GM15510 (cell line): ENCODE results near the gene ABLIM1.

Experiments
- POLR2A ChIP-seq: IDR thresholded peaks from 3 replicates; pipeline ENCODE4 v1.6.1; 2011; ENCODE audit warnings: borderline replicate concordance; ENCODE audit not compliant: insufficient read length; ENCODE audit errors: extremely low read depth

The ABLIM1 gene

DNA sequence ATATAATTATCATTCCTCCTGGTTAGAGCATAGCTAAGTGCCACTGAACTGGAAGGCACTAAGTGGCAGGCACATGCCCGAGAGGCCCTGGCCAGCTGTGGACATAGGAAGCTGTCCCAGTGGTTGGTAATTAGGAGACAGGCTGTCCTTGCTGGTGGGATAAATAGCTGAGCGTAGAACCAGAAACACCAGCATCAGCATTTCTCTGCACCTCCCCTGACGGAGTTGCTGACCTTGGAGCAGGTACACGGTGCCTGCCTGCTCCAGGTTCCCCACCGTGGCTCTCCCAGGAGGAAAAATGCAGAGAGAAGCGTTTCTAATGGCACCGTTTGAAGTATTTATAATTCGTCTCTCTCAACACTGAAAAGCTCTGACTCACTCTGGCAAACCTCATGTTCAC, 5.6 kb upstream of the ABLIM1 start:
- no peak for TF ChIP-seq POLR2A

DNA sequence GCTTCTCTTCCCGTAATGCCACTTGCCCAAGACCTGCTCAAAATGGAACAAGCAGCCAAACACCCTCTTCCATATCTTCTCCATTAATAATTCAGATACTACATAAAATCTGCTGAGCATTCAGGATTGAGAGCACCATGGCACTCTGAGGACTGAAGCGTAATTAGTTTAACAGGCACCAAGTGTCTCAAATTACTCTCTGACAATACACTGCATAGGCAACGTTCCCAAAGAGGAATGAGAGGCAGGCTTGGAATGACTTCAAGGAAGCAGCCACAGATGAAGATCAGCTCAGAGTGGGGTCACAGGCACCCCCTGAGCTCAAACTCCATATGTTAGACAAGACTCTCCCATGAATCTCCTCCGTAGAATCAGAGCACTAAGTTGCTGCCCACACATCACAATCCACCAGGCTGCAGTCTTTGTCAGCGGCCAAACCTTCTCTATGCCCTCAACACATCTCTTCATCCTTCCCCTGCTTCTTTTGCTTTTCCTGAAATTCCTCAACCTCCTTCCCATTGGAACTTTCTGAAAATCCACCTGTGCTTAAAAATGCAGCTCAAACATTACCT, 4.7 kb upstream of the ABLIM1 start:
- TF ChIP-seq POLR2A, result no peak

DNA sequence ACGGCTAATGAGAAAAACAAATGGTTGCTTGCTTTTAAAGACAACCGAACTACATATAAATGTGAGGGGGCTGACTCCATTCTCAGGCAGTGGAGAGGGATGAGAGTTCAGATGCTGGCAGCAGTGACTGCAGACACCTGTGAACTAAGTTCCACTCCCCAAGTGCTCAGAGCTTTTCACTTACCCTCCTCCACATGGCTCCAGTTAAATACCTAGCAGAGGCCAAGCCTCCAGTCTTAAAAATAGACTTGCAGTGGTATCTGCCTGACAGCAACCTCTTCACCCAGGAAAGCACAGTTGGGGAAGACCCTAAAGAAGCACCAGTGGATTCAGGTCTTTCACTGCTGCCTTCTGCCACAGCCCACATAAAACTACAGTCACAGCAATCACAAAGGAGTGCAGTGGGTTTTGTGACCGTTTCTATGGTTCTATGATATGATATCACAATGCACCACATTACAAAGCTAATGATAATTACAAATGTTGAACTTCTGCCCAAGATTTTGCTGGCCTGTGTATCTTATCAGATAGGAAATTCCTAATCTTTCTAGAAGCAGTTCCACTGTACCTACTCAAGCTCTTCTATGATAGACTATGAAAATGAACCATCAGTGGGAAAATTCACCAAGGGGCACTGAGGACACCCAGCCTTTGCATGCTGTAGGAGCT, 3.3 kb upstream of the ABLIM1 start:
- TF ChIP-seq POLR2A, result no peak

DNA sequence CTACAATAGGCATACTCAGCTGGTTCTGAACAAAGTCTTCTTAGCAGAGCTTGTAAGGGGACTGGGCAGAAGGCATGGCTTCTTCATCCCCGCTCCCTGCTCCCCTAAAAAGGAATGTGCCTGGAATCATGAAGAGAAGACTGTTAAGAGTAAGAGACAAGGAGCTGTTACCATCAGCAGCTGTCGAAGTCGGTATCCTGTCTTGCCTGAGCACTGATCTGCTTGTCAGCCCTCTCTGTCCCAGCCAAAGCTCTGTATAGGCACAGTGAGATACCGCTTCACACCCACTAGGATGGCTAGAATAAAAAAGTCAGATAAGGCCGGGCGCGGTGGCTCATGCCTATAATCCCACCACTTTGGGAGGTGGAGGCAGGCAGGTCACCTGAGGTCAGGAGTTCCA, 2.4 kb downstream of the ABLIM1 start:
- no peak for TF ChIP-seq POLR2A

DNA sequence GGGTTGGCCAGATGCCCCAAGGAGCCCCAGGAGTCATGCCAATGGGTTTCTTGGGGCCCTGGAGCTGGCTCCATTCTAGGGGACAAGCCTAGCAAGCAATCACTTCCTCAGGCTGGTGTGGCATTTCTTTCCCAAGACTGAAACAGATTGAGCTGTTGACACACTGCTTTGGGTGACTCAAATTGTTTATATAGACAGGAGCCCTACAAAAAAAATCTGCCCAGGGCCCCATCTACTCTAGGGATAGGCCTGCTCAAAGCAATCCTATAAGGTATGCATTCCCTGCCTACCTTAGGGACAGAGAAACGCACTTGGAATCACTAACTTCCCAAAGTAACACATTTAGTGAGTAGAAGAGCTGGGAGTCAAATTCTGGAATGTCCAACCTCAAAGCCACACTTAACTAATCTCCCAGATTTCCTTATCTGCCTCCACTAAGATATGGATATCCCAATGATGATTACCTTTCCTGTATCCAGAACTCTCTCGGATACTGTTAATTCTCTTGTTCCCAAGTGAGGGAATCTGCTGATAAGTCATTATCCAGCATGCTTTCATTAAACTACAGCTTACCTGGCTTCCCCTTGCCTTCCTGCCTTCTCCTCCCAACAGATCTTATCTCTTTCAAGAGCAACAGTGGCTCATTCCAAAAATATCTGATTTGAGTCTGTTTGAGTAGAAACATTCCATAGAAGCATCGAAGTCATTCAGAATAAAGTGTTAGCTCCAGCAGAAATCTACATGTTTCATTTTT, 3.1 kb downstream of the ABLIM1 start:
- no peak for TF ChIP-seq POLR2A

DNA sequence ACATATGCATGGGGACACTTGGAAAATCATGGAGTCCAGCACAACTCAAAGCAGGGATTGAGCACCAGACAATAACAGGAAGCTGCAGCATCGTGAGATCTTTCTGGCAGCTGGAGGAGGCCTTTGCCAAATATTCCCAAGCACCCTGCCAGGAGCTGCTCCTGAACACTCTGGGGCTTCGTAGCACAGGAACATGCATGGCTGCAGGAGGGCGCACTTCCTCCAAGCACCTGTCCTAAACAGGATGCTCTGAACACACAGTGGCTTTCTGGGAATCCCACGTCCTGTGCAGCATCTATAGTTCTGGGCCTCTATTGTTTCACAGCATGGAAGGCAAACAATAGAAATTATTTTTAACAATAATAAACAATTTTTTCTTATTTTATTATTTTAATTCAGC, 4.1 kb downstream of the ABLIM1 start:
- no peak for TF ChIP-seq POLR2A

DNA sequence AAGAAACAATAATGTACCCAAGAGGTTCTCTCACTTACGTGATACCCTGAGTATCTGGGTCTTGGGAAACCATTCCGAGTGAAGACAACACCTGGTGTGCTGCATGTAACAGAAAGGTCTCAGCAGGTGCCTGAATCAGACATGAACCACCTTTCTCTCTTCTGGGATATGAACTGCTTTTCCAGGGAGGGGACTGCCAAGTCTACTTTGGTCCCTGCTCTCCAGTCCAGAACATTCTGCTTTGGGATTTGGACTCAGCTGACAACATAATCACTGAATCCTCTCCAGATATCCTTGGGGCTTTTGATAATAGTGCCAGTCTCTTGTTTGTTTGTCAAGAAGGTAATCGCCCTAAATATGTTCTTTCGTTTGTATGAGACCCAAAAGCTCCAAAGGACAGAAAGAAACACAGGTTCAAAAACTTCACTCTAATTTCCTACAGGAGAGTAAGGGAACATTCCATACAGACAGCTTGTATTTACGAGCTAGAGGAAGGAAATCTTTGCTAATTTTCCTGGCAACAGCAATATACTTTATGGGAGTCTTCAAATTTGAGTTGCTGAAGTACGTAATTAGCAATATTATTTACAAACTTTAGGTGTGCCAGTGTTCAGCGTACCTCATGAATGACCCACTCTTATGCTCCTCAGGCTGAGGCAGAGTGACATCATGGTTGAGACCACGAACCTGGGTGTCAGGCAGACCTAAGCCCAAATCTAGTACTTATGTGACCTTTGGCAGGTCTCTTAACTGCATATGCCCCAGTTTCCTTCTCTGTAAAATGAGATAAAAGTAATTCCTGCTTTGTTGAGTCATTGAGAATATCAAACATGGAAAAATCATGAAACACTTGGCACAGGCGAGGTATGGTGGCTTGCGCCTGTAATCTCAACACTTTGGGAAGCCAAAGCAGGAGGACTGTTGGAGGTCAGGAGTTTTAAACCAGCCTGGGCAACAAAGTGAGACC, 5.4 kb downstream of the ABLIM1 start:
- TF ChIP-seq POLR2A, result no peak

DNA sequence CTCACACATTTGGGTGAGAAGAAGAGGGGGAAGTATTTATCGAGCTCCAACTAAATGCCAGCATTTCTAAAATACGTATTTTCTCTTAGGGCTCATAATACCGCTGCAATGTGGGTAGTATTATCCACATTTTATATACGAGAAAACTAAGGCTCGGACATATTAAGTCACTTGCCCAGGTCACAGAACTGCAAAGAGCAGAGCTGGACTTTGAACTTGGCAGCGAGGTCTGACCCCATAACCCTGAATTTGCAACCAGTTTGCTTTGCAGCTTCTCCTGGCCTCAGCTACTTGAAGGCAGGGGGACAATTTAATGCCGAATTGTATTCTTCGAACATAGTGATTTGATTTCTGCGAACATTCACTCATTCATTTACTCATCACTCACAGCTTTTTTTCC, 7.2 kb downstream of the ABLIM1 start:
- TF ChIP-seq POLR2A, result no peak

DNA sequence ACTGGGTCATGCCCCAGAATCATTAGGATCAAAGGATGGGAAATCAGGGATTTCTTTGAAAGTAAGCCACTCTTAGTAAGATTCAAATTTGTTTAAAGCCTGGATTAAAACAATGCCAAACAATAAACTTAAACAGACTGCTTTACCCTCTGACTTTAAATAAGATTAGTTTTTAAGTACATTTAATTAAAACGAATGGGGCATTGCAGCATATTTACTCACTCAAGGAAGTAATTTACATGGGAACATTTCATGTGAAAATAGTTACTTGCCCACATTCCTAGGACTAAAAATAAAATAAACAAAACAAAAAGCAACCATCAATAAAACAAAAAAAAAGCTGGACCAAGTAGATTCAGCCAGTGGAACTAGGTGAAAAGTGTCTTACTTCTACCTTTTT, 7.8 kb downstream of the ABLIM1 start:
- no peak for TF ChIP-seq POLR2A

DNA sequence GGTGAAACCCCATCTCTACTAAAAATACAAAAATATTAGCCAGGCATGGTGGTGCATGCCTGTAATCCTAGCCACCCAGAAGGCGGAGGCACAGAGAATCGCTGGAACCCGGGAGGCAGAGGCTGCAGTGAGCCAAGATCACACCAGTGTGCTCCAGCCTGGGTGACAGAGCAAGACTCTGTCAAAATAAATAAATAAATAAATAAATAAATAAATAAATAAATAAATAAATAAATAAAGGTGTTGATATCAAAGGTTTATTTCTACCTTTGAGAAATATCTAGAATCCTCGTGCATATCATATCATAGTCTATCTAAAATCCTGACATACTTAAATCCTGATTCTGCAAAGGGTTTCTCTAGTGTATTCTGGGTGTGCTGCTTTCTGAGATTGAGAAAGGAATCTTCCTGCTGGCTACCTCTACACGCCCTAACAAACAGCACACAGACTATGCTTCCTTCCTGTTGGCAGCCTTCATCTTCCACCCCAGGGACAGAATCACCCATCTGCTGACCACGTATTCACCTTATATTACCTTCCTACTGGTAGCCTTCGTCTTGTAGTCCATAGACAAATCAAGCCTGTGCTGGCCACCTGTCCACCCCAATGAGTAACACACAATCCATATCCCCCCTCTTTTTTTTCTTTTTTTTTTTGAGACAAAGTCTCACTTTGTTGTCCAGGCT, 8.7 kb downstream of the ABLIM1 start:
- no peak for TF ChIP-seq POLR2A

DNA sequence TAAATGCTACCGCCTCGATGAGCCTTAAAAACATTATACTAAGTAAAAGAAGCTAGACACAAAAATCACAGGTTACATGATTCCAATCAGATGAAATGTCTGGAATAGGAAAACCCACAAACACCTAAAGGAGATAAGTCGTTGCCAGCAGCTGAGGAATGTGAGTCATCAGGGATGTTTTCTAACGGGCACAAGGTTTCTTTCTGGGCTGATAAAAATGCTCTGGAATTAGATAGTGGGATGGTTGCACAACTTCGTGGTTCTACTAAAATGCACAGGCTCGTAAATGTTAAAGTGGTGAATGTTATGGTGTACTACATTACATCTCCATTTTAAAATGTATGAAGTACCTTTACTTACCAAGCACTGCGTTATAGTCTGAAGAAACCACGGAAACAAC, 9.7 kb downstream of the ABLIM1 start:
- no peak for TF ChIP-seq POLR2A

DNA sequence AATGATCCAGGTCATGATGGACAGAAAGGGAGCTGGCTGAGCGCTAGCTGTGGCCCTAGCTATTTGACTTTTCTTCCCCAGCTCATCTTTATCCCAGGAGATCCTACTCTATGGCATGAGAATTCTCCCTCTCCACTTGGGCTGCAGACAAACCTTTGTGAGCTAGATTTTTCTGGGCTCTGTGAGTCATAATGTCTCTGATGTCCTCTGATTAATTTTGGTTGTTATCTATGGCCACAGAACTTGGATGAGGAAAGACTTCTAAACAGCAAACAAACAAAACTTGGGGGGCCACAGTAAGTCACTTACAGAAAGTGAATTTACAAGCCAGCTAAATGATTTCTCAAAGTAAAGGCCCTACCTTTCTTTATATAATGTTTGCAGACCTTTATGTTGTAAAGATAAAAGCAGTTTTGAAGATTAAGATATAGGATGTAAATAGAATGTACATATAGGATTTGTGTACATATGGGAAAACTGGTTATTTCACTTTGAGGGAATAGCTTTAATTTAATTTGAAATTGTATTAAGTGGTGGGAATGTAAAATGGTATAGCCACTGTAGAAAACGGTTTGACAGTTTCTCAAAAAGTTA, 10.4 kb downstream of the ABLIM1 start:
- TF ChIP-seq POLR2A, result no peak

DNA sequence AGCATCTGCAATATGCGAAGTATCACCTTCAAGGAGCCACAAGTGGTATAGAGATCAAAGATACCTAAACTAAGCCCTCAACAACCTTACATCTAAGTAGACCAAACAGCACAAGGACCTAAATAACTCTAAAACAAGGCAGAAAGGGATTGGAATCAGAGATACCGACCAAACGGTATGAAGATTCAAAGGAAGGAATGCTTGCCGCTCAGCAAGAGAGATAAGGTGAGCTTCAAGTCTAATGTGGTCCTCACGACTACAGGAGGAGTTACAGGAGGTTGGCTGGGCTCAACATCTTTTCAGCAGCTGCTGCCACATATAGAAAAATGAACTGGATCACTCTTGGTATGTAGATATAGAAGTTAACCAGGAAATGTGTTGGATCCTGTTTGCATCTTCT, 11.6 kb downstream of the ABLIM1 start:
- no peak for TF ChIP-seq POLR2A

DNA sequence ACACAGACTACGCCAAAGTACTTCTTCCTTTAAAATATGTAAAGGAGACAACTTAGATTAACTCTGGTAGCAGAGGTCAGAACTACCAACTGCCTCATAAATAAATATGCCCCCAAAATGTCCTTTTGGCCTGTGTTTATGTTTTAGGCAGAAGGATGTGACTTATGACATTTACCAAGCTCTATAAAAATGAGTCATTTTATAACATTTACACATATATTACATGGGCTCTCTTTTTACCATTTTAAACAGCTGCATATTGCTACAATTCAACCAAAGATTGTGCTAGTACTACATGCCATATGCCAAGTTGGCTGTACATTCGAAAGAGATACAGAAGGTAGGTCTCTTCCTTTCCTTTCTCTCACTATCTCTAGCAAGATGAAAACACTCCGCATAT, 12.4 kb downstream of the ABLIM1 start:
- no peak for TF ChIP-seq POLR2A
